AG09319 (cell line): ENCODE data around the gene DGCR6.
"Not testable (repeated sequence)": the region's sequence is repeated elsewhere in the genome, so short reads cannot be mapped to it uniquely, and the experiment has no call there.

Experiments
- DNase-seq: peaks from one replicate; pipeline ENCODE4 v3.0.0-alpha.2; 2010; ENCODE audit warnings: low read depth; ENCODE audit errors: extremely low read depth
- CTCF ChIP-seq: IDR thresholded peaks from 2 replicates; pipeline ENCODE4 v1.5.1; 2011; ENCODE audit warnings: low read depth, mild to moderate bottlenecking, inconsistent platforms, low read length, moderate library complexity

Gene DGCR6

GRCh38 chr22:18935889-18936529 lies 29.9 kb downstream of the DGCR6 start, which contains the start of gene PRODH:
Gene PRODH, minus strand, starts transcription at chr22:18936293. Its CDS starts 6 bp downstream, at chr22:18936287.
- no peak for DNase-seq
- no peak for TF ChIP-seq CTCF

DNA sequence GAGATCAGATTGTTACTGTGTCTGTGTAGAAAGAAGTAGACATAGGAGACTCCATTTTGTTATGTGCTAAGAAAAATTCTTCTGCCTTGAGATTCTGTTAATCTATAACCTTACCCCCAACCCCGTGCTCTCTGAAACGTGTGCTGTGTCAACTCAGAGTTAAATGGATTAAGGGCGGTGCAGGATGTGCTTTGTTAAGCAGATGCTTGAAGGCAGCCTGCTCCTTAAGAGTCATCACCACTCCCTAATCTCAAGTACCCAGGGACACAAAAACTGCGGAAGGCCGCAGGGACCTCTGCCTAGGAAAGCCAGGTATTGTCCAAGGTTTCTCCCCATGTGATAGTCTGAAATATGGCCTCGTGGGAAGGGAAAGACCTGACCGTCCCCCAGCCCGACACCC lies 32.6 kb downstream of the DGCR6 start:
- DNase-seq = not testable (repeated sequence)

DNA sequence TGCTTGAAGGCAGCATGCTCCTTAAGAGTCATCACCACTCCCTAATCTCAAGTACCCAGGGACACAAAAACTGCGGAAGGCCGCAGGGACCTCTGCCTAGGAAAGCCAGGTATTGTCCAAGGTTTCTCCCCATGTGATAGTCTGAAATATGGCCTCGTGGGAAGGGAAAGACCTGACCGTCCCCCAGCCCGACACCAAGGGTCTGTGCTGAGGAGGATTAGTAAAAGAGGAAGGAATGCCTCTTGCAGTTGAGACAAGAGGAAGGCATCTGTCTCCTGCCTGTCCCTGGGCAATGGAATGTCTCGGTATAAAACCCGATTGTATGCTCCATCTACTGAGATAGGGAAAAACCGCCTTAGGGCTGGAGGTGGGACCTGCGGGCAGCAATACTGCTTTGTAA lies 41.0 kb downstream of the DGCR6 start:
- DNase-seq = not testable (repeated sequence)

- DNase-seq = no peak
- TF ChIP-seq CTCF = no peak
Observed at GRCh38 chr22:18947905-18948304, 41.8 kb downstream of the DGCR6 start.

- DNase-seq = no peak
- no peak for TF ChIP-seq CTCF
Observed at GRCh38 chr22:18950141-18950540, 44.0 kb downstream of the DGCR6 start.

GRCh38 chr22:18952022-18952421 lies 45.9 kb downstream of the DGCR6 start:
- no peak for DNase-seq
- TF ChIP-seq CTCF = no peak

GRCh38 chr22:18953128-18953527 lies 47.0 kb downstream of the DGCR6 start:
- not testable (repeated sequence) for DNase-seq

DNA sequence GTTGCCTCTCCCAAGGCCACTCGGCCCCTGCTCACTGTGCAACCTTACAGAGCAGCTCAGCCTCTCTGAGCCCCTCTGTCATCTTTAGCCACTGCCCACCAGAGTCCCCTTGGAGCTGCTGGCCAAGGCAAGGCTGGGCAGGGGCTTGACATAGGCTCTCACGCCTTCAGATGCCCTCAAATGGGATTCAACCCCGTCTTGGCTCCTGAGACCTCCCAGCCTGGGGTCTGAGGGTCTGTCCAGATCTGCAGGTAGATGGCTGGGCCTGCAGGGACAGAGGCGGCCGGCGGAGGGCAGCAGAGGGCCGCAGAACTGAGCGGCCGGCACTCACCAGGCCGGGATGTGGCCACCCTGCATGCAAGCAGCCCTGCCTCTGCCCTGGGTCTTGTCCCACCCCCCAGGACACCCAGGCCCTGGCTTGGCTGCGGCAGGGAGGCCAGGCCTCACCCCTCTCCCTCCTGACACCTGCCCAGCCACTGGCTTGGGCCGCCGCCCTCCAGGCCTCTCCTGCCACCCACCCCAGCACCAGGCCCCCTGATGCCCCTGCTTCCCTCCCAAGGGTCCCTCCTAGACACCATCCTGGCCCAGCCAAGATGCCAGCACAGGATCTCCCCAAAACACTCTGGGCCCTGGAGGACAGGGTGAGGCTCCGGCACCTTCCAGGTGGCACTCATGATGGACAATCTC lies 48.3 kb downstream of the DGCR6 start:
- peak; percentile 60 for TF ChIP-seq CTCF
- DNase-seq = not testable (repeated sequence)

GRCh38 chr22:18954990-18955571 lies 49.0 kb downstream of the DGCR6 start:
- TF ChIP-seq CTCF = no peak

More at GRCh38 chr22:18954990-18955571, 49.0 kb downstream of the DGCR6 start:
- no peak for DNase-seq
